ENCODE measurements around the gene COA6.

DNA sequence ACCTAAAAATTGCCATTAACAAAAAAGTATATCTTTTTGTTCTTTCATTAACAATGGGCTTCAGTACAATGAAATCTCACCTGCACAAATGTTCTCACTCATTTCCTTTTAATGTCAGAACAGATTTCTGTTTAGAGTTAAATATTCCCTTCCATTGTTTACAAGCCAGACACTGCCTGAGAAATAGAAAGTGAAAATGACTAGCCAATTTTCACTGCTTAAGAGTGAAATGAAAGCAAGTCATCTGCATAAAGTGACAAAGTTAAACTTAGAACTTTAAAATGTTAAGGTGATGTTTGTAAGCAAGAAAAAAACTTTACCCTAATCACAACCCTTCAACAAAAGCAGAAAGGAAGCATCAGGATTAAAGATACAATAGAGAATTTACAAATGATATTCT is 27.5 kb downstream of the COA6 start:
- TF ChIP-seq, protein P1, sequence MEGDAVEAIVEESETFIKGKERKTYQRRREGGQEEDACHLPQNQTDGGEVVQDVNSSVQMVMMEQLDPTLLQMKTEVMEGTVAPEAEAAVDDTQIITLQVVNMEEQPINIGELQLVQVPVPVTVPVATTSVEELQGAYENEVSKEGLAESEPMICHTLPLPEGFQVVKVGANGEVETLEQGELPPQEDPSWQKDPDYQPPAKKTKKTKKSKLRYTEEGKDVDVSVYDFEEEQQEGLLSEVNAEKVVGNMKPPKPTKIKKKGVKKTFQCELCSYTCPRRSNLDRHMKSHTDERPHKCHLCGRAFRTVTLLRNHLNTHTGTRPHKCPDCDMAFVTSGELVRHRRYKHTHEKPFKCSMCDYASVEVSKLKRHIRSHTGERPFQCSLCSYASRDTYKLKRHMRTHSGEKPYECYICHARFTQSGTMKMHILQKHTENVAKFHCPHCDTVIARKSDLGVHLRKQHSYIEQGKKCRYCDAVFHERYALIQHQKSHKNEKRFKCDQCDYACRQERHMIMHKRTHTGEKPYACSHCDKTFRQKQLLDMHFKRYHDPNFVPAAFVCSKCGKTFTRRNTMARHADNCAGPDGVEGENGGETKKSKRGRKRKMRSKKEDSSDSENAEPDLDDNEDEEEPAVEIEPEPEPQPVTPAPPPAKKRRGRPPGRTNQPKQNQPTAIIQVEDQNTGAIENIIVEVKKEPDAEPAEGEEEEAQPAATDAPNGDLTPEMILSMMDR (optimal IDR thresholded peaks at IDR 0.05 in 1 of 3, IDR thresholded peaks at IDR 0.05 in 1 of 3, conservative IDR thresholded peaks at IDR 0.05 in 1 of 3; ENCODE audit: extremely low read depth in 1 of 3, insufficient read depth in 2 of 3, low read length in 3 of 3): no peak
- no peak for TF ChIP-seq EZH2 (IDR thresholded peaks at IDR 0.05; ENCODE audit: low read length)

Data from keratinocyte (primary cell).